K562 (cell line): Measurements from ENCODE around the gene SKAP1. TPM values are rescaled to one million over a fixed set of nuclear protein-coding genes. Genes with fewer than 3 reads are reported as not detected.

Experiments
- CTBP1 ChIP-seq: fragments of 450-650 bp; IDR thresholded peaks from 2 replicates; pipeline ENCODE4 v1.6.1; 2016; ENCODE audit warnings: borderline replicate concordance
- CTCFL ChIP-seq: IDR thresholded peaks from 2 replicates; pipeline ENCODE4 v1.6.1; 2011; ENCODE audit warnings: borderline replicate concordance, low read depth, mild to moderate bottlenecking, moderate library complexity, low read length; ENCODE audit not compliant: insufficient read depth, poor library complexity, severe bottlenecking
- ELF1 ChIP-seq: fragments of 200-800 bp; sonication (Bioruptor generic); IDR thresholded peaks from 2 replicates; pipeline ENCODE4 v1.6.1; 2016; ENCODE audit warnings: missing genetic modification characterization, missing compliant biosample characterization
- ESRRA ChIP-seq: fragments of 450-650 bp; IDR thresholded peaks from 2 replicates; pipeline ENCODE4 v1.6.1; 2014; ENCODE audit warnings: low read depth, mild to moderate bottlenecking, moderate library complexity, borderline replicate concordance
- GABPB2 ChIP-seq: fragments of 250-450 bp; sonication (Bioruptor Pico); conservative IDR thresholded peaks from 2 replicates; pipeline ENCODE4 v1.5.1; 2021; ENCODE audit warnings: mild to moderate bottlenecking
- HDAC6 ChIP-seq: IDR thresholded peaks from 2 replicates; pipeline ENCODE4 v1.6.1; 2012; ENCODE audit warnings: low read depth, mild to moderate bottlenecking, control low read depth, inconsistent platforms, low read length, moderate library complexity
- KDM1A ChIP-seq, 2 experiments: fragments of 450-650 bp; IDR thresholded peaks; 2 replicates each; pipeline ENCODE4 v1.6.1; 2016; ENCODE audit warnings: mild to moderate bottlenecking in 2 of 2
- MED1 ChIP-seq: sonication (generic); formaldehyde crosslinking; IDR thresholded peaks from 2 replicates; pipeline ENCODE4 v1.8.1; 2023; ENCODE audit warnings: missing genetic modification reagents, borderline replicate concordance
- MIER1 ChIP-seq: fragments of 450-650 bp; IDR thresholded peaks from 2 replicates; pipeline ENCODE4 v1.6.1; 2016; ENCODE audit warnings: antibody characterized with exemption, mild to moderate bottlenecking, low read depth
- NRF1 ChIP-seq, 2 experiments: fragments of 450-650 bp; IDR thresholded peaks in 1 of 2; conservative IDR thresholded peaks in 1 of 2; 2 replicates each; pipeline ENCODE4 v1.6.1; 2014; ENCODE audit warnings: mild to moderate bottlenecking in 2 of 2
- PKNOX1 ChIP-seq: fragments of 450-650 bp; IDR thresholded peaks from 2 replicates; pipeline ENCODE4 v1.6.1; 2016
- POLR2AphosphoS2 ChIP-seq: IDR thresholded peaks from 2 replicates; pipeline ENCODE4 v1.6.1; 2012; ENCODE audit warnings: low read length, improper control_type of control experiment
- PRPF4 ChIP-seq: fragments of 200-400 bp; formaldehyde crosslinking; IDR thresholded peaks from one replicate; pipeline ENCODE4 v1.6.1; 2017; ENCODE audit warnings: low read length, low read depth, mild to moderate bottlenecking; ENCODE audit not compliant: insufficient read depth, poor library complexity, severe bottlenecking
- RFX1 ChIP-seq: fragments of 450-650 bp; IDR thresholded peaks from 2 replicates; pipeline ENCODE4 v1.6.1; 2016; ENCODE audit warnings: mild to moderate bottlenecking, moderate library complexity
- SAP30 ChIP-seq: fragments of 200-600 bp; sonication (generic); IDR thresholded peaks from 2 replicates; pipeline ENCODE4 v1.6.1; 2012; ENCODE audit warnings: borderline replicate concordance, low read depth, mild to moderate bottlenecking, moderate library complexity, low read length, control low read depth, inconsistent platforms; ENCODE audit not compliant: insufficient read depth, poor library complexity, severe bottlenecking
- SLC30A9 ChIP-seq: fragments of 250-450 bp; sonication (Bioruptor Pico); IDR thresholded peaks from 2 replicates; pipeline ENCODE4 v1.8.0; 2022; ENCODE audit warnings: mild to moderate bottlenecking, moderate library complexity
- SMAD4 ChIP-seq: fragments of 250-450 bp; sonication (Bioruptor Pico); conservative IDR thresholded peaks from 2 replicates; pipeline ENCODE4 v1.8.0; 2021; ENCODE audit warnings: inconsistent platforms, mild to moderate bottlenecking, moderate library complexity
- SNAPC5 ChIP-seq: fragments of 250-450 bp; sonication (Bioruptor Pico); IDR thresholded peaks from 2 replicates; pipeline ENCODE4 v1.8.0; 2021; ENCODE audit warnings: moderate library complexity, mild to moderate bottlenecking, inconsistent platforms
- STAG1 ChIP-seq: sonication (generic); formaldehyde crosslinking; IDR thresholded peaks from 2 replicates; pipeline ENCODE4 v1.5.0; 2020; ENCODE audit warnings: missing genetic modification reagents, borderline replicate concordance
- TAF1 ChIP-seq: IDR thresholded peaks from 2 replicates; pipeline ENCODE4 v1.6.1; 2011; ENCODE audit warnings: mild to moderate bottlenecking, low read length, moderate library complexity; ENCODE audit not compliant: insufficient read depth, control insufficient read depth, severe bottlenecking; ENCODE audit errors: extremely low read depth
- ZBTB1 ChIP-seq: sonication (generic); formaldehyde crosslinking; IDR thresholded peaks from 2 replicates; pipeline ENCODE4 v1.8.1; 2023; ENCODE audit warnings: missing genetic modification reagents, low read depth, mild to moderate bottlenecking, borderline replicate concordance
- ZNF507 ChIP-seq: conservative IDR thresholded peaks from 2 replicates; pipeline ENCODE4 v1.6.1; 2017; ENCODE audit warnings: missing genetic modification characterization, missing compliant biosample characterization
- polyA plus RNA-seq, 8 experiments: library from polyadenylated mRNA; depleted of rRNA in 4 of 8; stranded (reverse) in 5 of 8; unstranded in 3 of 8; fragments of >200 nt; fragmentation: Nextera tagmentation in 2 of 8; fragmentation: Illumina TruSeq in 1 of 8; extraction: Ambion mirVana in 2 of 8; extraction: Trizol in 1 of 8; gene quantifications; 2 replicates each; pipeline versions ENCODE4 v1.2.1 to v1.2.3, GENCODE V29; 2011 to 2014; ENCODE audit warnings: inconsistent platforms in 1 of 8, missing spikeins in 1 of 8
- total RNA-seq, 7 experiments: library from RNA; depleted of rRNA in 6 of 7; stranded (reverse); fragments of >200 nt in 6 of 7; fragmentation: Illumina TruSeq in 2 of 7; extraction: Trizol in 2 of 7; gene quantifications; 2 replicates each; pipeline versions ENCODE4 v1.2.1 to v1.2.3, GENCODE V29; 2011 to 2021; ENCODE audit warnings: low replicate concordance in 1 of 7
- TF ChIP-seq, protein P1 (sequence below): fragments of 450-650 bp; IDR thresholded peaks from 2 replicates; pipeline ENCODE4 v1.6.1; 2016; ENCODE audit warnings: missing biosample characterization, missing genetic modification characterization

The SKAP1 gene
- total and polyA plus RNA-seq, 9 of the 15 experiments (the other 6 are each of a cell fraction or from before 2014, with no cell fraction given): 0.06 to 0.80 (median 0.10) TPM; not detected in 4

DNA sequence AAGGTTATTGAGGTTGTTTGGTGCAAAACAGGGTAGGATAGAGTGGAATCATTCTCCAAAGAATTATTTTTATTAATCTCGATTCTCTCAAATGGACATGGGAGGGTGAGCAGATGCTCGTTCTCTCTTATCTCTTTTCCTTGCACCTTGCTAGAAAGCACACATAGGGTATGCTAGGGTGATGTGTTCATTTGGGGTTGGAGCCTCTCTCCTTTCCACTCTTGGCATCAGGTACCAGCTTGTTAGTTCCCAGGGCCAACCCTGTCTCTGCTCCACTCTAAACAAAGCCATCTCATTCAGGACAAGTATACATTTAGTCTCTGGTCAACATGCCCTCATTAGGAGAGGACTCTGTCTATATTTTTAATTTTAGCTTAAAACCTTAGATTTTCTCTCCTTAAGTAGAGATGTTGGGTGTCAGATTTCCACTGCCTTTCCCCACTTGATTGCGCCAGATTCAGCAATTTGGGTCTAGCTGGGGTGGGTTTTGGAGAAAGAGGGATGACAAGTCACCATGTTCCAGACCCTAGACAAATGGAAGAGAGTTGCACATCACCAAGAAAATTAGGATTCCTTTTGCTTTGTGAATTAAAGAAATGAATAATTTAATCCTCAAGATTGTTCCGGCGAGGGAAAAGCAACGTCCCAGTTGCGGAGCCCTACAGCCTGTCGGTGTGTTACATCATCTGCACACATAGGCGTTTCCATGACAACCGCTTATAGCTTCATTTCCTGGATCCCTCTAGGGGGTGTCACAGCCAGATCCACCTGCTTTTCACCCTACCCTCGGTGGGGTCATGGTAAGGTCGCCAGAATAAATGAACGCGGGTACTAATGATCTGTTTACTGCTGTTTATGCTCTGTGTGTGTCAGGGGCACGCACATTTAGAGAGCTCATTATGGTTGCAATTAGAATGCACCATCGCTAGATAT lies 280.9 kb downstream of the SKAP1 start (continued):
- no peak for TF ChIP-seq TAF1
- TF ChIP-seq SLC30A9 (CRISPR knock-in tag): no peak
- no peak for TF ChIP-seq SAP30
- peak; percentile 9 to 24; a peak in 1 of 4 replicates for TF ChIP-seq NRF1 (conservative IDR thresholded peaks at IDR 0.05 in 1 of 2, IDR thresholded peaks at IDR 0.05 in 1 of 2)
- no peak for TF ChIP-seq HDAC6
- TF ChIP-seq POLR2AphosphoS2: no peak
- TF ChIP-seq GABPB2 (CRISPR knock-in tag): no peak
- TF ChIP-seq ZNF507: no peak
- TF ChIP-seq CTBP1: peak; percentile 96
- TF ChIP-seq SMAD4 (CRISPR knock-in tag): 0 out of 2 replicates have a peak, but pooled peaks have one; percentile 27
- no peak for TF ChIP-seq SNAPC5
- TF ChIP-seq PKNOX1: peak; percentile 64
- TF ChIP-seq RFX1: peak; percentile 99
- TF ChIP-seq, protein P1, sequence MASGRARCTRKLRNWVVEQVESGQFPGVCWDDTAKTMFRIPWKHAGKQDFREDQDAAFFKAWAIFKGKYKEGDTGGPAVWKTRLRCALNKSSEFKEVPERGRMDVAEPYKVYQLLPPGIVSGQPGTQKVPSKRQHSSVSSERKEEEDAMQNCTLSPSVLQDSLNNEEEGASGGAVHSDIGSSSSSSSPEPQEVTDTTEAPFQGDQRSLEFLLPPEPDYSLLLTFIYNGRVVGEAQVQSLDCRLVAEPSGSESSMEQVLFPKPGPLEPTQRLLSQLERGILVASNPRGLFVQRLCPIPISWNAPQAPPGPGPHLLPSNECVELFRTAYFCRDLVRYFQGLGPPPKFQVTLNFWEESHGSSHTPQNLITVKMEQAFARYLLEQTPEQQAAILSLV (tag): no peak
- no peak for TF ChIP-seq MED1 (CRISPR knock-in tag)
- TF ChIP-seq KDM1A (IDR thresholded peaks at IDR 0.05): peak in 1 of 2 experiments; percentile 42; a peak in 1 of 4 replicates
- peak; percentile 47; the same call in 1 of the 2 replicates for TF ChIP-seq ESRRA
- no peak for TF ChIP-seq ZBTB1 (CRISPR knock-in tag)
- peak; percentile 56 for TF ChIP-seq CTCFL
- TF ChIP-seq ELF1: peak; percentile 69; the same call in 1 of the 2 replicates
- TF ChIP-seq STAG1 (CRISPR knock-in tag): no peak
- TF ChIP-seq MIER1: no peak
- no peak for TF ChIP-seq PRPF4
